ENCODE data around the gene SLC1A7.
A peak's percentile ranks its signal among the peaks of the same experiment; 100 is the strongest.

The SLC1A7 gene

GRCh38 chr1:53090227-53091147 lies 52.0 kb downstream of the SLC1A7 start:
- DNase-seq: no peak

- DNase-seq: no peak
These were observed 52.8 kb downstream of the SLC1A7 start for GRCh38 chr1:53089478-53090226.

GRCh38 chr1:53088616-53089300 lies 53.7 kb downstream of the SLC1A7 start:
- DNase-seq: no peak

- DNase-seq: no peak
These were observed 54.8 kb downstream of the SLC1A7 start for GRCh38 chr1:53087332-53088285.

GRCh38 chr1:53086491-53087070 lies 55.9 kb downstream of the SLC1A7 start:
- DNase-seq: no peak

- DNase-seq: no peak
These were observed 57.0 kb downstream of the SLC1A7 start for GRCh38 chr1:53085405-53085804.

- DNase-seq: no peak
These were observed 57.9 kb downstream of the SLC1A7 start for GRCh38 chr1:53084589-53084971.

- no peak for DNase-seq
These were observed 58.5 kb downstream of the SLC1A7 start for GRCh38 chr1:53083636-53084588.

GRCh38 chr1:53082826-53083455 lies 59.5 kb downstream of the SLC1A7 start:
- no peak for DNase-seq

GRCh38 chr1:53081384-53082066 lies 60.9 kb downstream of the SLC1A7 start:
- DNase-seq: no peak

GRCh38 chr1:53080769-53081168 lies 61.7 kb downstream of the SLC1A7 start:
- DNase-seq: no peak

GRCh38 chr1:53080041-53080440 lies 62.4 kb downstream of the SLC1A7 start:
- DNase-seq: no peak

- no peak for DNase-seq
These were observed 63.2 kb downstream of the SLC1A7 start for GRCh38 chr1:53079251-53079650.

GRCh38 chr1:53078333-53079101 lies 63.9 kb downstream of the SLC1A7 start:
- no peak for DNase-seq

- no peak for DNase-seq
These were observed 64.9 kb downstream of the SLC1A7 start for GRCh38 chr1:53077599-53077965.

- DNase-seq: no peak
These were observed 65.5 kb downstream of the SLC1A7 start for GRCh38 chr1:53076721-53077598.

- DNase-seq: no peak
These were observed 66.3 kb downstream of the SLC1A7 start for GRCh38 chr1:53076165-53076564.

- DNase-seq: peak; percentile 24
These were observed 66.7 kb downstream of the SLC1A7 start for GRCh38 chr1:53075761-53076163.
